Epidermal melanocyte (primary cell): ENCODE measurements around the gene DHTKD1.

Experiments used
- DNase-seq: peaks from one replicate; pipeline ENCODE4 v3.0.0; 2011; ENCODE audit warnings: low spot score; ENCODE audit not compliant: insufficient read length

DHTKD1 gene

GRCh38 chr10:12068449-12069269, at the start of gene DHTKD1:
Gene DHTKD1 (plus strand): TSS chr10:12068954. CDS start chr10:12069034, 80 bp downstream.
- peak; percentile 99 for DNase-seq

GRCh38 chr10:12019283-12019971, 49.3 kb upstream of the DHTKD1 start:
- DNase-seq = no peak

- DNase-seq = no peak
Observed at GRCh38 chr10:12020574-12020973, 48.2 kb upstream of the DHTKD1 start.

- DNase-seq = no peak
Observed at GRCh38 chr10:12022580-12023257, 46.0 kb upstream of the DHTKD1 start.

GRCh38 chr10:12025591-12025990, 43.2 kb upstream of the DHTKD1 start:
- DNase-seq = no peak

GRCh38 chr10:12027539-12027938, 41.2 kb upstream of the DHTKD1 start:
- no peak for DNase-seq

- DNase-seq = no peak
Observed at GRCh38 chr10:12031404-12031803, 37.4 kb upstream of the DHTKD1 start.

GRCh38 chr10:12036073-12036655, 32.6 kb upstream of the DHTKD1 start:
- DNase-seq = no peak

- no peak for DNase-seq
Observed at GRCh38 chr10:12041766-12042408, 26.9 kb upstream of the DHTKD1 start.

- no peak for DNase-seq
Observed at GRCh38 chr10:12042409-12042796, 26.4 kb upstream of the DHTKD1 start.

- DNase-seq = peak; percentile 98
Observed at GRCh38 chr10:12042797-12043651, 25.7 kb upstream of the DHTKD1 start, which contains the start of gene UPF2. Gene UPF2 (minus strand): TSS chr10:12042809. CDS start chr10:12035423, 7,386 bp downstream.

GRCh38 chr10:12045596-12045995, 23.2 kb upstream of the DHTKD1 start:
- no peak for DNase-seq

- DNase-seq = no peak
Observed at GRCh38 chr10:12048547-12048946, 20.2 kb upstream of the DHTKD1 start.

- no peak for DNase-seq
Observed at GRCh38 chr10:12050528-12050927, 18.2 kb upstream of the DHTKD1 start.

- DNase-seq = no peak
Observed at GRCh38 chr10:12051241-12051640, 17.5 kb upstream of the DHTKD1 start.

GRCh38 chr10:12055732-12056131, 13.0 kb upstream of the DHTKD1 start:
- no peak for DNase-seq

GRCh38 chr10:12056748-12057147, 12.0 kb upstream of the DHTKD1 start:
- DNase-seq = no peak

- DNase-seq = no peak
Observed at GRCh38 chr10:12061124-12061523, 7.6 kb upstream of the DHTKD1 start.

GRCh38 chr10:12062754-12063482, 5.8 kb upstream of the DHTKD1 start:
- no peak for DNase-seq

GRCh38 chr10:12063483-12063818, 5.3 kb upstream of the DHTKD1 start:
- DNase-seq = no peak
